Brain microvascular endothelial cell (primary cell): ENCODE data around the gene CPNE4.
A peak's percentile ranks its signal among the peaks of the same experiment; 100 is the strongest.

ENCODE experiments used
- DNase-seq: peaks from one replicate; pipeline ENCODE4 v3.0.0-alpha.2; 2020
- H3K27ac ChIP-seq: fragments of 250-450 bp; sonication (Bioruptor Pico); 2 replicates; pipeline ENCODE4 v1.5.1; 2020; ENCODE audit warnings: mild to moderate bottlenecking, moderate library complexity
- H3K27me3 ChIP-seq: fragments of 250-450 bp; sonication (Bioruptor Pico); replicated peaks from 2 replicates; pipeline ENCODE4 v1.5.1; 2020; ENCODE audit warnings: mild to moderate bottlenecking
- H3K36me3 ChIP-seq: fragments of 250-450 bp; sonication (Bioruptor Pico); replicated peaks from 2 replicates; pipeline ENCODE4 v1.5.1; 2020; ENCODE audit warnings: mild to moderate bottlenecking
- H3K4me3 ChIP-seq: 2 replicates; pipeline ENCODE4 v1.5.1; 2011; ENCODE audit warnings: low read depth, mild to moderate bottlenecking, control low read depth, low read length, moderate library complexity
- in situ Hi-C: cut with HindIII; loops from 2 replicates; pipeline ENCODE4 v1.10.0; 2017; ENCODE audit warnings: low sequenced_read_pairs, low pct_ligation_motif_present
- TF ChIP-seq, protein P1 (sequence below): IDR thresholded peaks from 2 replicates; pipeline ENCODE4 v1.5.1; 2011; ENCODE audit warnings: low read depth, mild to moderate bottlenecking, moderate library complexity, low read length, control low read depth, inconsistent platforms; ENCODE audit errors: missing control alignments

CPNE4 gene

DNA sequence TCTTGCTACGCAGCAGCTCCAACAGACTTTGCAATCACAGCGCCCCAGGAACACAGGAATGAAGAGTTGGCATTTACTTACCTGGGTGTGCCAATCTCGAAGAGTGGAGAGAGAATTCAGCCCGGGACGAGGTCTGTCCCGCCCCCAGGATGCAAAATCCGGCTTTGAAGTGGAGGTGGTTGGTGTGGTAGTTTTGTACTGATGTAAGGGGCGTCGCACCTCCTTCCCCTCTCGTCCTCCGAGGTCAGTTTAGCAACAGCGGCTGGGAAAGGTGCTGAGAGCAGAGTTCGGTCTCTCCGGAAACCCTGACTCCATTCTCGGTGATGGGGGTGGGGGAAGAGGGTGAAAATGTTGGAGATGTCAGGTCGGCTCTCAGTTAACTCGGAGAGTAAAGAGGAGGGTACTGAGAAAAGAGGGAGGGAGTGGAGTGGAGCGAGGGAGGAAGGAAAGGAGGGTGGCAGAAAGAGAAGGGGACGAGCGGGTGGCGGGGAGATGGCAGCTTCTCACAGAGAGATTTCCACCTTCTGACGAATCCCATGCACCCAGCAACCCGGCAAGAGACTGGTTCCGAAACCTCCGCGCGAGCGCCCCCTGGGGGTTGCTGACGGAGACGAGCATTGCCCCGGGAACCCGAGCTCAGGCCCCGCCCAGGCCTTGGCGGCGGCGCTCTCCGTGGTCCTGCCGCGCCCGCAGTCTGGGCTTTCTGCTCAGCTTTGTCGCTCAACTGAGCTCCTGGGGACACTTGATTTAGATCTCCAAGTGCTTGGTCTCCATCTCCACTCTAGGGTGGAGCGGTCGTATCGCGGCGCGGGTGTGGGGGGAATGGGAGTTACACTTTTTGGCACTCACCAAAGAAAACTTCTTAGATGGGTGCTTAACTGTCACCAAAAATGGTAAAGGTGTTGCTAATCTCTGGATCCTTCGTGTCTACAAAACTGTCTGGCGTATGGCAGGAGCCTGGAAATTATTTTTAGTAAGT, at the start of gene CPNE4:
Gene CPNE4, minus strand, starts transcription at position 529 of the 979 bp plus-strand sequence.
- Histone ChIP-seq H3K4me3 (peak within 1 kb of the TSS; percentile 44), H3K27ac (no peak within 1 kb of the TSS), H3K27me3 (peaks cover 19% of the 10 kb centered on the region), H3K36me3 (no peaks in the 10 kb centered on the region)
- DNase-seq = peak; percentile 70
- in situ Hi-C loops = no loop called here
- TF ChIP-seq, protein P1, sequence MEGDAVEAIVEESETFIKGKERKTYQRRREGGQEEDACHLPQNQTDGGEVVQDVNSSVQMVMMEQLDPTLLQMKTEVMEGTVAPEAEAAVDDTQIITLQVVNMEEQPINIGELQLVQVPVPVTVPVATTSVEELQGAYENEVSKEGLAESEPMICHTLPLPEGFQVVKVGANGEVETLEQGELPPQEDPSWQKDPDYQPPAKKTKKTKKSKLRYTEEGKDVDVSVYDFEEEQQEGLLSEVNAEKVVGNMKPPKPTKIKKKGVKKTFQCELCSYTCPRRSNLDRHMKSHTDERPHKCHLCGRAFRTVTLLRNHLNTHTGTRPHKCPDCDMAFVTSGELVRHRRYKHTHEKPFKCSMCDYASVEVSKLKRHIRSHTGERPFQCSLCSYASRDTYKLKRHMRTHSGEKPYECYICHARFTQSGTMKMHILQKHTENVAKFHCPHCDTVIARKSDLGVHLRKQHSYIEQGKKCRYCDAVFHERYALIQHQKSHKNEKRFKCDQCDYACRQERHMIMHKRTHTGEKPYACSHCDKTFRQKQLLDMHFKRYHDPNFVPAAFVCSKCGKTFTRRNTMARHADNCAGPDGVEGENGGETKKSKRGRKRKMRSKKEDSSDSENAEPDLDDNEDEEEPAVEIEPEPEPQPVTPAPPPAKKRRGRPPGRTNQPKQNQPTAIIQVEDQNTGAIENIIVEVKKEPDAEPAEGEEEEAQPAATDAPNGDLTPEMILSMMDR = peak; percentile 92

DNA sequence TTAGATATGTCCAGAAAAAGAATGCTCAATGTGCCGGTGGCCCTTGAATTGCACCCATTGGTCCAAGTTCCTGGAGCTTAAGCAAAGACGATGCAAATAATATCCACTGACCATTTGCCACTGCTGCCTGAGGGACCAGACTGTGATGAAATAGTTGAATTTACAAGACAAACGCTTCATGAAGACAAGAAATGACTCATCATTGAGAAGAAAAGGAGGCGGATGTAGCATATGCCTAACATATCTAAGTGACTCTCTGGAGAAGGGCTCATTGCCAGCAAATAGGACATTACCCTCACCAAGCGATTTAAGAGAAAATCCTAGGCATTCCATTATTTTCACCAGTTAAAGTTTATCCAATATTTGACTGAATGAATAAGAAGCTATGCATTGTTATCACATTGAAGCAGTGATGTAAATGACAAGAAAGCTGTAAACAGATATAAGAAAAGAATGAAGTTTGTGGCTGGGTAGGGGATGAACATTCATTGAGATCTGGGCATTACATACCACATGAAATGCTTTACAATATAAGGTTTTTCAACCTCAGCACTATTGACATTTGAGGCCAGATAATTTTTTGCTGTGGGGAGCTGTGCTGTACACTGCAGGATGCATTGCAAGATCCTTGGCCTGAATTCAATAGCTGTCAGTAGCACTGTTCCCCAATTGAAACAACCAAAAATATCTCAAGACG, 48.9 kb upstream of the CPNE4 start:
- Histone ChIP-seq H3K4me3 (no peak overlapping the region), H3K27me3 (no peaks in the 10 kb centered on the region), H3K36me3 (no peaks in the 10 kb centered on the region), H3K27ac (no peak overlapping the region)
- DNase-seq = peak; percentile 76
- in situ Hi-C loops = no loop called here
- TF ChIP-seq, protein P1 = no peak

DNA sequence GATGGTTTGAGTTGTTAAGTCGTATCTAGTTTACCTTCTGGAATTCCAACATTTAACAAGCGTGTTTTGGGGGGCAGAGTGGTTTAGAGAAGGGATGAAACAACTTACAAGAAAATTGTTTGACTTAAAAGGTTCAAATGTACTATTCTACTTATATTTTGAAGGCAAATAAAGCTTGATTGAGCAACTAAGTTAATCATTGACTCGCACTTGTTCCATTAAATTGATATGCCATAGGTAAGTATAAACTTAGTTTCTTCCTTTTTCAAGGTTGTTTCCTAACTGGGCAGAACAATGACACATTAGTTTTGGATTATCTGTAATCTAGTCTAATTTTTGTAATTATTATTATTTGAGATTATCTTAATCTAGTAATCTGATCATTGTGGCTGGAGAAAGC, 48.3 kb upstream of the CPNE4 start:
- TF ChIP-seq, protein P1 = no peak
- no peak for DNase-seq
- H3K27ac ChIP-seq = no peak overlapping the region
- no peak overlapping the region for H3K4me3 ChIP-seq
- H3K27me3 ChIP-seq = no peaks in the 10 kb centered on the region
- in situ Hi-C loops = no loop called here
- H3K36me3 ChIP-seq = no peaks in the 10 kb centered on the region

DNA sequence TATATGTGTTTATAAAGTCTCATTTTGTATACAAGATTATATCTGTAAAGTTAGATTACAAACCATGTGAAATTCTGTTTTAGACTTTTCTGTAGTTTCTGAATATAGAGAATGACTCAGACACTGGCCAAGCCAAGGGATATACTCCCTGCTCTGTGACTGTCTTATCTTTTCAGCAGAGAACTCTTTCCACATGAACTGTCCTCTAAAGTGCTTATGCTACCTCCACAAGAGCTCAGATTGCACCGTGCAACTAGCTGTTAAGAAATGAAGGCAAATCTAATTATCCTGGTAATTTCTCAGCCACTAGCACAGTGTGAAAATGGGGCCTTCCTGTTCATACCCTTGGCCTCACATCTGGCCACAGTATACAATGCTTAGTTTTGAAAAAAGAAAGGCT, 44.3 kb upstream of the CPNE4 start:
- Histone ChIP-seq H3K27ac (no peak overlapping the region), H3K36me3 (no peaks in the 10 kb centered on the region), H3K27me3 (no peaks in the 10 kb centered on the region), H3K4me3 (no peak overlapping the region)
- DNase-seq = peak; percentile 40
- TF ChIP-seq, protein P1 = no peak
- in situ Hi-C loops = no loop called here

DNA sequence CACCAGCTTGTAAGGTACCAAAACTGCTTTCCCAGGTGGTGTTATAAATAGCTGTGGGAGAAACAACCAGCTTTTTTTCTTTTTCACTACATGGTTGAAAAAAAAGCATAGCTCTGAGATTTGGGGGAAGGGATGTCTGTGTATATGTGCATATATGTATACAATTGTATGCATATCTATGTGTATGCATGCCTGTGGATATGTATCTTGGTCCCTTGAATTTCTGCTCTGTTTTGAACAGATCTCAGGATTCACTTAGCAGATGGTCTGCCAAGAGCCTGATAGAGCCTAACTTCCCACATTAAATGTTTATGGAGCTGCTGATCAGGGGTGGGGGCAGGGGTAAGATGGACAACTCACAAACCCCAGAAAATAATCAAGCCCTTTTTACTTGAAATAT, 39.0 kb upstream of the CPNE4 start:
- no peak overlapping the region for H3K27ac ChIP-seq
- H3K36me3 ChIP-seq = no peaks in the 10 kb centered on the region
- H3K27me3 ChIP-seq = no peaks in the 10 kb centered on the region
- in situ Hi-C loops = no loop called here
- TF ChIP-seq, protein P1 = no peak
- no peak overlapping the region for H3K4me3 ChIP-seq
- DNase-seq = no peak
